Cerebellar nuclear complex (tissue), 1 donor: ENCODE measurements around the gene CDKAL1.
"Not testable (repeated sequence)": the region's sequence is repeated elsewhere in the genome, so short reads cannot be mapped to it uniquely, and the experiment has no call there.

Experiments used
- DNase-seq, 2 experiments: peaks; one replicate each; lab custom pipeline; 2025; lab: John Stamatoyannopoulos, UW

The CDKAL1 gene

DNA sequence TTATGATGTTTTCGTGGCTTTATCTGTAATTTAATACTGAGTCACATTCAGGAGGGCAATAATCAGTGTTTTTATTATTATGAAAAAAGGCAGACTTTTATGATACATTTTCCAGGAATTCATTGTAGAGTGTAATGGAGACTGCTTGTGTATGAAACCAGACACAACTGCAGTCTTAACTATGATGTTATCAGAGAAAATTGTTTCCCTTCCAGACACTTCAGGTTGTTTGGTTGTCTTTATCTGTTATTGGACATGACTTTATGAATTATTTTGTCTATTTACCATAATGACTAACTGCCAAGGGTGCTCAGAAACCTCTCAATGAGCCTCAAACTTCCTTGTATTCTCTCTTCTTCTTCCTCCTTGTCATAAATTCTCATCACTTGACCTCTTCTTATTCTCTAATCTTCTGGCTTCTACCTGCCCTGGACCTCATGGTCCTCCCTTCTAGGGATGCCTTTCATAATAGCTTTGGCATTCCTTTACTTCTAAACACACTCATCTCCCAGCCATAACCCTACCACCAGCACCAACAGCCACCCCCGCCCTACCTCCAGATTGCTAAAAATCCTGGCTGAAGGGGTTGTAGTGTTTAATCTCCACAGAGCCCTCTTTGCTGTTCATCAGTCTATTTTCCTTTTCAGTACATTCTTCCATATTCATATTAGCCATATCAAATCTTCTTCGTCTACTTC is 492.5 kb downstream of the CDKAL1 start:
- no peak for DNase-seq

DNA sequence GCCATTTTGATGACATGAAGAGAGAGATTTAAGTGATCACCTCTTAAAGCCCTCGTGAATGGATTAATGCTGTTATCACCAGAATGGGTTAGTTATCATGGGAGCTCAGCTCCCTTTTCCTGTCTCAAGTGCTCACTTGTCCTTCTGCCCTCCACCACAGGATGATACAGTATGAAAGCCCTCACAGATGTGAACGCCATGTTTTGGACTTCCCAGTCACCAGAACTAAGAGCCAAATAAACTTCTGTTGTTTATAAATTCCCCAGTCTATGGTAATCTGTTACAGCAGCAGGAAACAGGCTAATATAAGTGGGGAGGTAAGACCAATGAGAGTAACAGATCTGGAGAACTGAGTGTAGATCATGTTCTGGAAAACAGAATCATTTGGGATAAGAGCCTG is 493.2 kb downstream of the CDKAL1 start:
- no peak for DNase-seq

GRCh38 chr6:21031182-21031581 is 496.9 kb downstream of the CDKAL1 start:
- DNase-seq = no peak

GRCh38 chr6:21033084-21033483 is 498.8 kb downstream of the CDKAL1 start:
- DNase-seq = no peak

GRCh38 chr6:21033575-21034026 is 499.3 kb downstream of the CDKAL1 start:
- DNase-seq = no peak

- no peak for DNase-seq
These were observed 500.1 kb downstream of the CDKAL1 start for GRCh38 chr6:21034345-21034744.

GRCh38 chr6:21037453-21037852 is 503.2 kb downstream of the CDKAL1 start:
- DNase-seq = no peak

- DNase-seq = no peak
These were observed 505.7 kb downstream of the CDKAL1 start for GRCh38 chr6:21039926-21040325.

- DNase-seq = no peak
These were observed 511.0 kb downstream of the CDKAL1 start for GRCh38 chr6:21045135-21045700.

GRCh38 chr6:21046276-21046675 is 512.0 kb downstream of the CDKAL1 start:
- DNase-seq = no peak

- DNase-seq = no peak
These were observed 513.8 kb downstream of the CDKAL1 start for GRCh38 chr6:21048047-21048446.

- no peak for DNase-seq
These were observed 514.9 kb downstream of the CDKAL1 start for GRCh38 chr6:21049148-21049547.

DNA sequence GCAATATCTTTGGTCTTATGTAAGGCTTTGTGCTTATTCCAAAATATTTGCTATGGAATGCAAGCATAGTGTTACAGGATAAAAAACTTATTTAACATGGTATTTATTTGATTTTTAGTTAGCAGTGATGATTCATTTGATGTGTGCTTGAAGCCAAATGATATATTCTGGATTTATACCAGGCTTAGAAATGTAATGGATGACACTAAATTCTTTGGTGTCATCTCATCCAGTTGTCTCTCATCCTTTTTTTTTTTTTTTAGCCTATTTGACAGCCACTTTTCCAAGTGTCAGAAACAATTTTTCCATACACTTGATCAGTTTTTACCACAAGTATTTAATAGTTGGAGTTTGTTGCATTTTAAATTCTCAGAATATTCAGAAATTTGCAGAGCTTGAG is 515.3 kb downstream of the CDKAL1 start:
- DNase-seq = no peak

- DNase-seq = no peak
These were observed 516.7 kb downstream of the CDKAL1 start for GRCh38 chr6:21050935-21051334.

DNA sequence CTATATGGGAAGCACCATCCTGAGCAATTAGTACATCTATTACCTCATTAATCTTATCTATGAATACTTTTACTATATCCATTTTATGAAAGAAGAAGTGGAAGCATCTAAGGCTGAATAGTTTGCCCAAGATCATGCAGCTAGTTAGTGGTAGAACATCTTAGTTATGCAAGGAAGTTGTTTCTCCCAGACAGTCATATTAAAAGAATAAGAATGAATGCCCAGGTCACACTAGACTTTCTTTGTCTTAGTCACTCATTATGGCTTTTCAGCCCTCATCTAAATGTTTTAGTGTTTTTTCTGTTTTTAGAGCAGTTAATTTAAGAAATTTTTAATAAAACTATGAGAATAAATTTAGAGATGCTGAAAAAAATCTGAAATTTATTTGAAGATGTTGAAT is 517.5 kb downstream of the CDKAL1 start:
- DNase-seq = no peak

DNA sequence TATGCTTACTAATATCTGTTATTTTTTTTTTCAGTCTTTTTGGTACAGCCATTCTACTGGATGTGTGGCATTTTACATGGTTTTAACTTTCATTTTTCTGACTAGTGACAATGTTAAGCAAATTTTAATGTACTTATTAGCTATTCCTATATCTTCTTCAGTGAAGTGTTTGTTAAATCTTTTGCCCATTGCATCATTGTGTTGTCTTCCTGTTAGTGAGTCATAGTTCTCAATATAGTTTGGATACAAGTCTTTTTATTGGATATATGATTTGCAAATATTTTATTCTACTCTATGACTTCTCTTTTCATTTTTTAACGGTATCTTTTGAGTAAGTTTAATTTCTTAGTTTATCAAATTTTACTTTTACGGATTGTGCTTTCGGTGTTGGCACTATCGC is 519.4 kb downstream of the CDKAL1 start:
- DNase-seq = no peak

DNA sequence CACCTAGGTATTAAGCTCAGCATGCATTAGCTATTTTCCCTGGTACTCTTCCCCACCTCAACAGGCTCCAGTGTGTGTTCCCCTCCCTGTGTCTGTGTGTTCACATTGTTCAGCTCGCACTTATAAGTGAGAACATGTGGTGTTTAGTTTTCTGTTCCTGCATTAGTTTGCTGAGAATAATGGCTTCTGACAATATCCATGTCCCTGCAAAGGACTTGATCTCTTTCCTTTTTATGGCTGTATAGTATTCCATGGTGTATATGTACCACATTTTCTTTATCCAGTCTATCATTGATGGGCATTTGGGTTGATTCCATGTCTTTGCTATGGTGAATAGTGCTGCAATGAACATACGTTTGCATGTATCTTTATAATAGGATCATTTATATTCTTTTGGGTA is 521.2 kb downstream of the CDKAL1 start:
- DNase-seq = not testable (repeated sequence)

- DNase-seq = no peak
These were observed 527.6 kb downstream of the CDKAL1 start for GRCh38 chr6:21061892-21062291.

GRCh38 chr6:21064756-21065340 is 530.6 kb downstream of the CDKAL1 start:
- DNase-seq = no peak

GRCh38 chr6:21067521-21067920 is 533.3 kb downstream of the CDKAL1 start:
- DNase-seq = no peak

- no peak for DNase-seq
These were observed 536.4 kb downstream of the CDKAL1 start for GRCh38 chr6:21070620-21071019.

- DNase-seq = no peak
These were observed 537.7 kb downstream of the CDKAL1 start for GRCh38 chr6:21071780-21072468.

- DNase-seq = no peak
These were observed 539.1 kb downstream of the CDKAL1 start for GRCh38 chr6:21073318-21073839.
